GM23248 (cell line): ENCODE results near the gene RNU1-1.
"Not testable (repeated sequence)": the region's sequence is repeated elsewhere in the genome, so short reads cannot be mapped to it uniquely, and the experiment has no call there.

Experiments
- EZH2 ChIP-seq: fragments of 200-600 bp; sonication (generic); IDR thresholded peaks from 2 replicates; pipeline ENCODE4 v1.6.1; 2018; ENCODE audit warnings: antibody characterized with exemption, mild to moderate bottlenecking; ENCODE audit not compliant: insufficient read depth, poor library complexity, severe bottlenecking
- EZH2phosphoT487 ChIP-seq: fragments of 200-600 bp; sonication (generic); IDR thresholded peaks from 2 replicates; pipeline ENCODE4 v1.6.1; 2018; ENCODE audit warnings: antibody characterized with exemption, moderate library complexity, mild to moderate bottlenecking, low read depth; ENCODE audit not compliant: insufficient read depth

DNA sequence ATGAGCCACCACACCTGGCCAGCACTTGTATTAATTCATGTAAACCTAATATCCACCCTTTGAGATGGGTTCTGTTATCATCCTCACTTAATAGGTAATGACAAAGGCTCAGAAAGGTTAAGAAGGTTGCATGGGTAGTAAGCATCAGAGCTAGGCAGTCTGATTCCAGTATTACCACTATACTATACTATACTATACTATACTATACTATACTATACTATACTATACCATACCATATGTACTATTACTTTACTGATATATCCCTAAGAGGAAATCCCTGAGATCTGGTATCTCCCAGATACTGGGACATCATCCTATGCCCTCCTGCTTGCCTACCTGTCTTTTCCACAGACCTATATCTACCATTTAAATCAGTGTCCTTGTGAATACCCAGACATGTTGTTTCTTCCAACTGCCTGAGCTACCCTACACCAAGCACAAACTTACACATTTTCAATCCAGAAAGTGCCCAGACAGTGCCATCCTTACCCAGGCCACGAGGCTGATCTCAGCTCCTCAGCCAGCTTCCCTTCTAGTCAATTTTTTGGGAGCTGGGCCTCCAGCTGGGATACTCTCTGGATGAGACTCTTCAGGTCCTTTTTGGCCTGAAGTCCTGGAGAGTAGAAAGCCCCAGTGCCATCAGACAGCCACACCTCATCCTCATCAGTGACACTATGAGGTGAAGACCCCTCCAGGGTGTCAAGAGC is 36.3 kb upstream of the RNU1-1 start:
- not testable (repeated sequence) for TF ChIP-seq EZH2, EZH2phosphoT487
